ENCODE measurements around the gene TUBGCP6.

TUBGCP6 gene

GRCh38 chr22:50200461-50201190 lies 44.2 kb downstream of the TUBGCP6 start, which contains the start of gene SELENOO:
Gene SELENOO, plus strand, starts transcription at chr22:50201011. Its CDS starts 26 bp downstream, at chr22:50201037.
- peak; percentile 85 for ATAC-seq
- Mint-ChIP-seq H3K4me1 (peaks cover 21% of the 10 kb centered on the region), H3K27ac (peak within 1 kb of the TSS; percentile 22), H3K27me3 (no peaks in the 10 kb centered on the region), H3K4me3 (peak within 1 kb of the TSS; percentile 80), H3K36me3 (ENCODE audit: low read depth) (peaks cover 7% of the 10 kb centered on the region), H3K9me3 (no peaks in the 10 kb centered on the region)
- peak; percentile 96 for DNase-seq

- peaks cover 7% of the 10 kb centered on the region for H3K36me3 Mint-ChIP-seq (ENCODE audit: low read depth)
- no peaks in the 10 kb centered on the region for H3K27me3 Mint-ChIP-seq
- peaks cover 22% of the 10 kb centered on the region for H3K4me1 Mint-ChIP-seq
- DNase-seq (peak; percentile 20), ATAC-seq (no peak)
- no peaks in the 10 kb centered on the region for H3K9me3 Mint-ChIP-seq
- peak overlapping the region; percentile 66 for H3K4me3 Mint-ChIP-seq
- peak overlapping the region; percentile 22 for H3K27ac Mint-ChIP-seq
Measured at GRCh38 chr22:50199829-50200460, 44.9 kb downstream of the TUBGCP6 start.

GRCh38 chr22:50199251-50199721 lies 45.5 kb downstream of the TUBGCP6 start:
- peaks cover 7% of the 10 kb centered on the region for H3K36me3 Mint-ChIP-seq (ENCODE audit: low read depth)
- no peak for DNase-seq

GRCh38 chr22:50198624-50199017 lies 46.2 kb downstream of the TUBGCP6 start:
- ATAC-seq (no peak), DNase-seq (no peak)
- Mint-ChIP-seq H3K9me3 (no peaks in the 10 kb centered on the region), H3K27me3 (no peaks in the 10 kb centered on the region), H3K4me1 (peaks cover 17% of the 10 kb centered on the region), H3K27ac (no peak overlapping the region), H3K36me3 (ENCODE audit: low read depth) (peaks cover 5% of the 10 kb centered on the region), H3K4me3 (no peak overlapping the region)

More at GRCh38 chr22:50199251-50199721, 45.5 kb downstream of the TUBGCP6 start:
- Mint-ChIP-seq H3K4me3 (peak overlapping the region; percentile 66), H3K27me3 (no peaks in the 10 kb centered on the region), H3K4me1 (peaks cover 21% of the 10 kb centered on the region), H3K9me3 (no peaks in the 10 kb centered on the region), H3K27ac (no peak overlapping the region)
- ATAC-seq, result no peak

GRCh38 chr22:50197856-50198623 lies 46.8 kb downstream of the TUBGCP6 start:
- DNase-seq (no peak), ATAC-seq (no peak)
- peaks cover 14% of the 10 kb centered on the region for H3K4me1 Mint-ChIP-seq
- peaks cover 2% of the 10 kb centered on the region for H3K36me3 Mint-ChIP-seq (ENCODE audit: low read depth)
- no peak overlapping the region for H3K27ac Mint-ChIP-seq
- no peaks in the 10 kb centered on the region for H3K9me3 Mint-ChIP-seq
- no peaks in the 10 kb centered on the region for H3K27me3 Mint-ChIP-seq
- no peak overlapping the region for H3K4me3 Mint-ChIP-seq

- Mint-ChIP-seq H3K36me3 (ENCODE audit: low read depth) (peaks cover 3% of the 10 kb centered on the region), H3K27ac (no peak overlapping the region), H3K4me1 (peaks cover 17% of the 10 kb centered on the region), H3K4me3 (no peak overlapping the region), H3K27me3 (no peaks in the 10 kb centered on the region), H3K9me3 (no peaks in the 10 kb centered on the region)
- no peak for ATAC-seq
- DNase-seq, result no peak
Measured at GRCh38 chr22:50197000-50197800, 47.6 kb downstream of the TUBGCP6 start.

GRCh38 chr22:50196256-50196655 lies 48.6 kb downstream of the TUBGCP6 start:
- Mint-ChIP-seq H3K9me3 (no peaks in the 10 kb centered on the region), H3K4me1 (peaks cover 22% of the 10 kb centered on the region)

GRCh38 chr22:50194037-50194805 lies 50.6 kb downstream of the TUBGCP6 start:
- peaks cover 40% of the 10 kb centered on the region for H3K4me1 Mint-ChIP-seq
- no peak overlapping the region for H3K4me3 Mint-ChIP-seq
- no peaks in the 10 kb centered on the region for H3K9me3 Mint-ChIP-seq
- no peak for DNase-seq
- ATAC-seq, result no peak
- H3K27ac Mint-ChIP-seq, result no peak overlapping the region
- peaks cover 11% of the 10 kb centered on the region for H3K36me3 Mint-ChIP-seq (ENCODE audit: low read depth)
- no peaks in the 10 kb centered on the region for H3K27me3 Mint-ChIP-seq

More at GRCh38 chr22:50196256-50196655, 48.6 kb downstream of the TUBGCP6 start:
- Mint-ChIP-seq H3K27ac (no peak overlapping the region), H3K27me3 (no peaks in the 10 kb centered on the region), H3K36me3 (ENCODE audit: low read depth) (peaks cover 11% of the 10 kb centered on the region), H3K4me3 (no peak overlapping the region)
- ATAC-seq, result no peak
- DNase-seq, result no peak

GRCh38 chr22:50193621-50194020 lies 51.2 kb downstream of the TUBGCP6 start:
- no peaks in the 10 kb centered on the region for H3K27me3 Mint-ChIP-seq
- DNase-seq (no peak), ATAC-seq (no peak)
- no peak overlapping the region for H3K27ac Mint-ChIP-seq
- no peak overlapping the region for H3K4me3 Mint-ChIP-seq
- no peaks in the 10 kb centered on the region for H3K9me3 Mint-ChIP-seq
- H3K36me3 Mint-ChIP-seq (ENCODE audit: low read depth), result peaks cover 11% of the 10 kb centered on the region
- peaks cover 44% of the 10 kb centered on the region for H3K4me1 Mint-ChIP-seq

GRCh38 chr22:50192436-50193204 lies 52.2 kb downstream of the TUBGCP6 start:
- Mint-ChIP-seq H3K4me3 (peak overlapping the region; percentile 82), H3K27ac (peak overlapping the region; percentile 94), H3K36me3 (ENCODE audit: low read depth) (peaks cover 11% of the 10 kb centered on the region), H3K9me3 (no peaks in the 10 kb centered on the region), H3K4me1 (peaks cover 52% of the 10 kb centered on the region), H3K27me3 (no peaks in the 10 kb centered on the region)
- no peak for ATAC-seq
- DNase-seq, result peak; percentile 41

GRCh38 chr22:50190941-50191741 lies 53.7 kb downstream of the TUBGCP6 start:
- peak; percentile 75 for DNase-seq
- Mint-ChIP-seq H3K27me3 (no peaks in the 10 kb centered on the region), H3K36me3 (ENCODE audit: low read depth) (peaks cover 15% of the 10 kb centered on the region), H3K4me1 (peaks cover 59% of the 10 kb centered on the region), H3K4me3 (peak overlapping the region; percentile 82), H3K27ac (peak overlapping the region; percentile 94), H3K9me3 (no peaks in the 10 kb centered on the region)
- peak; percentile 60 for ATAC-seq

GRCh38 chr22:50190182-50190940 lies 54.5 kb downstream of the TUBGCP6 start:
- H3K27ac Mint-ChIP-seq, result peak overlapping the region; percentile 94
- no peaks in the 10 kb centered on the region for H3K27me3 Mint-ChIP-seq
- peak; percentile 41 for ATAC-seq
- H3K9me3 Mint-ChIP-seq, result no peaks in the 10 kb centered on the region
- peak; percentile 79 for DNase-seq
- H3K4me3 Mint-ChIP-seq, result peak overlapping the region; percentile 82
- peaks cover 15% of the 10 kb centered on the region for H3K36me3 Mint-ChIP-seq (ENCODE audit: low read depth)
- H3K4me1 Mint-ChIP-seq, result peaks cover 61% of the 10 kb centered on the region

All from activated naive CD8-positive, alpha-beta T cell treated with anti-CD3 and anti-CD28 coated beads, Interleukin-2, amount 50 U/mL, for 24 hours (primary cell).